C4-2B (cell line): ENCODE measurements around the gene COX4I1.
"Not testable (repeated sequence)": the region's sequence is repeated elsewhere in the genome, so short reads cannot be mapped to it uniquely, and the experiment has no call there.

ENCODE experiments used
- CTCF ChIP-seq: fragments of 450-650 bp; conservative IDR thresholded peaks from 2 replicates; pipeline ENCODE4 v1.5.1; 2017; ENCODE audit warnings: mild to moderate bottlenecking
- ZFX ChIP-seq: fragments of 450-650 bp; IDR thresholded peaks from 2 replicates; pipeline ENCODE4 v1.6.1; 2017

DNA sequence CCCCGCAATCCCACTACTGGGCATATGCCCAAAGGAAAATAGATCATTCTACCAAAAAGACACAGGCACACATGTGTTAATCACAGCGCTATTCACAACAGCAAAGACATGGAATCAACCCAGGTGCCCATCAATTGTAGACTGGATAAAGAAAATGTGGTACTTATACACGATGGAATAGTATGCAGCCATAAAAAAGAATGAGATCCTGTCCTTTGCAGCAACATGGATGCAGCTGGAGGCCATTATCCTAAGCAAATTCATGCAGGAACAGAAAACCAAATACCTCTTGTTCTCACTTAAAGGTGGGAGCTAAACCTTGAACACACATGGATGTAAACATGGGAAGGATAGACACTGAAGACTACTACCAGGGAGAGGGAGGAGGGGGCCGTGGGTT, 38.2 kb downstream of the COX4I1 start:
- TF ChIP-seq CTCF, ZFX: not testable (repeated sequence)
